Pancreas (tissue), 10 donors: Measurements from ENCODE around the gene ASB16. TPM values are rescaled to one million over a fixed set of nuclear protein-coding genes. Genes with fewer than 3 reads are reported as not detected.
A peak's percentile ranks its signal among the peaks of the same experiment; 100 is the strongest.

Source experiments
- ATAC-seq, 4 donors: fragments of 200-7000 bp; cut with Tn5 transposase; one replicate each; pipeline versions ENCODE4 v1.8.0 to v1.9.1; 2020; ENCODE audit warnings: mild to moderate bottlenecking in 4 of 4, moderate library complexity in 4 of 4
- DNase-seq, 6 donors: peaks; one replicate each; pipeline ENCODE4 v3.0.0-alpha.2; 2020
- FAIRE-seq: peaks from 2 replicates; lab custom pipeline; 2012; peaks lifted over from hg19 to GRCh38; lab: Jason Lieb, UNC
- H3K27ac ChIP-seq, 4 donors: fragments of 200-600 bp; sonication (generic); 1 replicate in 3 of 4; 2 replicates in 1 of 4; pipeline versions ENCODE4 v1.5.0 to v1.8.0; 2020
- H3K27me3 ChIP-seq, 4 donors: fragments of 200-600 bp; one replicate each; pipeline ENCODE4 v1.8.0; 2021
- H3K36me3 ChIP-seq, 3 donors: fragments of 200-600 bp; sonication (generic) in 1 of 3; one replicate each; pipeline versions ENCODE4 v1.5.0 to v1.8.0; 2020 to 2021
- H3K4me1 ChIP-seq, 3 donors: fragments of 200-600 bp; one replicate each; pipeline ENCODE4 v1.8.0; 2021
- H3K4me3 ChIP-seq, 4 donors: fragments of 200-600 bp; sonication (generic) in 2 of 4; one replicate each; pipeline versions ENCODE4 v1.5.0 to v1.8.0; 2020 to 2021
- H3K9me3 ChIP-seq, 4 donors: fragments of 200-600 bp; one replicate each; pipeline ENCODE4 v1.8.0; 2021
- CTCF ChIP-seq, 4 donors: fragments of 200-600 bp; sonication (generic) in 3 of 4; IDR thresholded peaks; one replicate each; pipeline versions ENCODE4 v1.5.0 to v1.8.0; 2021; ENCODE audit warnings: antibody characterized with exemption in 4 of 4
- WGBS, 2 donors: extraction: QIAGEN DNeasy Blood & Tissue Kit; methylation state at CpG; one replicate each; pipeline ENCODE4 v1.1.7; 2013; 5-methylcytosine and 5-hydroxymethylcytosine counted together
- intact Hi-C, 3 donors: fragments of 100-400 bp; cut with DNase I; formaldehyde crosslinking; loops; one replicate each; pipeline versions ENCODE4 v1.11.1 to v1.14.2; 2022
- polyA plus RNA-seq, 2 donors: library from polyadenylated mRNA; stranded (reverse); fragments of 200-250 nt; gene quantifications; one replicate each; pipeline ENCODE4 v1.2.3, GENCODE V29; 2013
- total RNA-seq, 6 donors: library from RNA; stranded (reverse); fragmentation: NEBNext Ultra II Directional in 4 of 6; extraction: Animal tissue kit (Norgen Biotek cat#: 25700) in 4 of 6; gene quantifications; one replicate each; pipeline versions ENCODE4 v1.2.1 to v1.2.4, GENCODE V29; 2021 to 2023
- donor health status: healthy with polysubstance abuse.
- donor health status: DM: no; HTN: no; CAD: no; lungs with moderate emphysema.
- donor health status: DM: no; HTN: no; CAD: no.
- donor health status: control.
- donor health status: control.
- donor health status: Bipolar disorder and iron deficiency.
- donor health status: DM: yes; HTN: yes; CAD: no.
- donor health status: DM: no; HTN: no; CAD: no.
- donor health status: DM: no; HTN: no; CAD: no.
- donor health status: DM: yes; HTN: yes; CAD: no.

Gene ASB16
- total and polyA plus RNA-seq, 8 donors = 1.1 to 3.9 (median 2.3) TPM

DNA sequence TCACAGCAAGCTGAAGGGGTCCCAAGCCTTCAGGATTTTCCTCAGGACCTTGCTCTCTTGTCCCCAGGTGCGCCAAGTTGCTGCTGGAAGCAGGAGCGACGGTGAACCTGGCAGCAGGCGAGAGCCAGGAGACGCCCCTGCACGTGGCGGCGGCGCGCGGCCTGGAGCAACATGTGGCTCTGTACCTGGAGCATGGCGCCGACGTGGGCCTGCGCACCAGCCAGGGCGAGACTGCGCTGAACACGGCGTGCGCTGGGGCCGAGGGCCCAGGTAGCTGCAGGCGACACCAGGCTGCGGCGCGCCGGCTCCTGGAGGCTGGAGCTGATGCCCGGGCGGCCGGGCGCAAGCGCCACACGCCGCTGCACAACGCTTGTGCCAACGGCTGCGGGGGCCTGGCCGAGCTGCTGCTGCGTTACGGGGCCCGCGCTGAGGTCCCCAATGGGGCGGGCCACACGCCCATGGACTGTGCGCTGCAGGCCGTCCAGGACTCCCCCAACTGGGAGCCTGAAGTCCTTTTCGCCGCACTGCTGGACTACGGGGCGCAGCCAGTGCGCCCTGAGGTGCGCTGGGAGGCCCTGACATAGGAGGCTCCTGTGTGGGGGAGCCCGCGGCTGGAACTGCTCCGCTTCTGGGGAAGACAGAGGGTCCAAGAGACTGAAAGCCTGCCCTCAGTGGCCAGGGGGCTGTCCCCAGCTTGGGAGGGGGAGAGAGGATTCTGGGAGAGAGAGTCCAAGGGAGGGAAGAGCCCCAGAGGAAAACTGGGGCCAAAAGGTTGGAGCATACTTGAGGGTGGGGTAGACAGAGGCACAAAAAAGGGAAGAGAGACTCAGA lies 6.4 kb downstream of the ASB16 start:
- DNase-seq (no peak), FAIRE-seq (no peak), ATAC-seq (peak in 1 of 4 donors; percentile 11)
- intact Hi-C loops = no loop called here
- H3K36me3 ChIP-seq = peaks cover 0 to 4% (median 0%) of the 10 kb centered on the region in 3 donors
- no peak for TF ChIP-seq CTCF (IDR thresholded peaks at IDR 0.05)
- H3K4me3 ChIP-seq = no peak overlapping the region
- H3K27ac ChIP-seq = no peak overlapping the region
- 94 to 95% methylated on average over 54 of the region's 54 CpGs for WGBS, 2 donors
- no peaks in the 10 kb centered on the region for H3K9me3 ChIP-seq
- no peaks in the 10 kb centered on the region for H3K27me3 ChIP-seq
- no peaks in the 10 kb centered on the region for H3K4me1 ChIP-seq

GRCh38 chr17:44177640-44178039 lies 7.1 kb downstream of the ASB16 start:
- no peak overlapping the region for H3K4me3 ChIP-seq
- H3K27ac ChIP-seq = no peak overlapping the region
- no peak for DNase-seq
- H3K4me1 ChIP-seq = no peaks in the 10 kb centered on the region
- no peak for TF ChIP-seq CTCF (IDR thresholded peaks at IDR 0.05)
- 89 to 91% methylated on average over 4 of the region's 4 CpGs for WGBS, 2 donors
- ATAC-seq = peak in 1 of 4 donors; percentile 7
- FAIRE-seq = no peak
- peaks cover 0 to 4% (median 0%) of the 10 kb centered on the region in 3 donors for H3K36me3 ChIP-seq
- H3K9me3 ChIP-seq = no peaks in the 10 kb centered on the region
- intact Hi-C loops = no loop called here
- no peaks in the 10 kb centered on the region for H3K27me3 ChIP-seq

DNA sequence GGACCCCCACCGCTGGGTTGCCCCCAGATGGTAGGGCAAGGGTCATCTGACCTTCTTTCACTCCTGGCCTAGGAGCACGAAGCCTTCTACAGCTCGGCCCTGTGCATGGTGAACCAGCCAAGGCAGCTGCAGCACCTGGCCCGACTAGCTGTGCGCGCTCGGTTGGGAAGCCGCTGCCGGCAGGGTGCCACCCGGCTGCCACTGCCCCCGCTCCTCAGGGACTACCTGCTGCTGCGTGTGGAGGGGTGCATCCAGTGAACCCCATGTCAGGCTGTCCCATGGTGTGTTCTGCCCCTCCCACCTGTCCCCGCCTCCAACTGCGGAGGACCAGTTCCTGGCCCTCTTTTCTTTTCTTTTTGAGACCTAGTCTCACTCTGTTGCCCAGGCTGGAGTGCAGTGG lies 7.6 kb downstream of the ASB16 start:
- FAIRE-seq (no peak), DNase-seq (no peak), ATAC-seq (peak in 1 of 4 donors; percentile 5)
- 89 to 91% methylated on average over 14 of the region's 14 CpGs for whole genome bisulfite sequencing, 2 donors
- TF ChIP-seq CTCF (IDR thresholded peaks at IDR 0.05) = no peak
- Histone ChIP-seq H3K27me3 (no peaks in the 10 kb centered on the region), H3K9me3 (no peaks in the 10 kb centered on the region), H3K4me3 (no peak overlapping the region), H3K36me3 (peaks cover 0 to 4% (median 0%) of the 10 kb centered on the region in 3 donors), H3K27ac (no peak overlapping the region), H3K4me1 (no peaks in the 10 kb centered on the region)
- intact Hi-C loops = no loop called here

DNA sequence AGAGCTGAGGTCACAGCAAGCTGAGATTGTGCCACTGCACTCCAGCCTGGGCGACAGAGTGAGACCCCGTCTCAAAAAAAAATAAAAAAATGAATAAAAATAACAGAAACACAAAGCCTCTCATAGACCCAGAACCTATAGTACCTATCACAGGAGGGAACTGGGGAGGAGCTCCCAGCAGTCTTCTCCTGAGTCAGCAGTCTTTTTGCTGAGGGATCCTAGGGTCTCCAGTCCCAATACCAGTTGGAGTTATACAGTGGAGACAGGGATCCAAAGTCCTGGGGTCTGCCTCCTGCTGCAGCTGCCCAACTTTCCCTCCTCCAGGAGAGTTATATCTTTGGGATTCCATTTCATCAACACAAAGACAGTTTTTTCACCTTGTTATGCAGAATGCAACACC lies 12.5 kb downstream of the ASB16 start:
- DNase-seq = no peak
- Histone ChIP-seq H3K4me3 (no peak overlapping the region), H3K9me3 (no peaks in the 10 kb centered on the region), H3K4me1 (peaks cover 0 to 19% (median 7%) of the 10 kb centered on the region in 3 donors), H3K27me3 (no peaks in the 10 kb centered on the region), H3K27ac (no peak overlapping the region), H3K36me3 (no peaks in the 10 kb centered on the region)
- ATAC-seq = no peak
- WGBS, 2 donors = 90 to 93% methylated on average over 2 of the region's 2 CpGs
- intact Hi-C loops = no loop called here
- TF ChIP-seq CTCF (IDR thresholded peaks at IDR 0.05) = no peak
- FAIRE-seq = no peak

DNA sequence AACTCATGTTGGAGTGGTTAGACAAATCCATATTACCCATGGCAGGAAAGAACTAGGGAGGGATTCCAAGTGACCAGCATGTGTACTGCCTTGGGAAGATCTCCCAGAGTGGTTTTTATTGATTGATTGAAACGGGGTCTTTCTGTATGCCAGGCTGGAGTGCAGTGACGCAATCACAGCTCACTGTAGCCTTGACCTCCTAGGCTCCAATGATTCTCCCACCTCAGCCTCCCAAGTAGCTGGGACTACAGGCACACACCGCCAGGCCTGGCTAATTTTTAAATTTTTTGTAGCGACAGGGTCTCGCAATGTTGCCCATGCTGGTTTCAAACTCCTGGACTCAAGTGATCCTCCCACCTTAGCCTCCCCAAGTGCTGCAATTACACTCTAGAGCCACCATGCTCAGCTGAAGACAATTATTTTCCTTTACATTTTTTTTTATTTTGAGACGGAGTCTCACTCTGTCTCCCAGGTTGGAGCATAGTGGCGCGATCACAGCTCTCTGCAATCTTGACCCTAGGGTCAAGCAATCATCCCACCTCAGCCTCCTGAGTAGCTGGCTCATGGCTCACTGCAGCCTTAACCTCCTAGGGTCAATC lies 13.8 kb downstream of the ASB16 start:
- no peak for DNase-seq
- Histone ChIP-seq H3K27me3 (no peaks in the 10 kb centered on the region), H3K4me1 (peaks cover 0 to 24% (median 7%) of the 10 kb centered on the region in 3 donors), H3K27ac (no peak overlapping the region), H3K9me3 (no peaks in the 10 kb centered on the region), H3K4me3 (no peak overlapping the region), H3K36me3 (no peaks in the 10 kb centered on the region)
- no peak for TF ChIP-seq CTCF (IDR thresholded peaks at IDR 0.05)
- no peak for ATAC-seq
- intact Hi-C loops = no loop called here
- WGBS, 2 donors = 72 to 77% methylated on average over 8 of the region's 8 CpGs
- no peak for FAIRE-seq
